AG04450 (cell line): ENCODE measurements around the gene SLC12A4. TPM values are rescaled to one million over a fixed set of nuclear protein-coding genes. Genes with fewer than 3 reads are reported as not detected.

Experiments
- CTCF ChIA-PET: fragments of 300-600, 350-600 bp; formaldehyde crosslinking; extraction: SDS; loops from one replicate; lab custom pipeline; 2022; ENCODE audit warnings: antibody characterized with exemption, inconsistent platforms; lab: Charles Lee
- POLR2A ChIA-PET: fragments of 350-600 bp; formaldehyde crosslinking; extraction: SDS; loops from one replicate; lab custom pipeline; 2021; ENCODE audit warnings: antibody characterized with exemption, inconsistent platforms; lab: Yijun Ruan, JAX
- DNase-seq: peaks from one replicate; pipeline ENCODE4 v3.0.0-alpha.2; 2011; ENCODE audit warnings: low read depth, low spot score
- H3K27ac ChIP-seq: one replicate; pipeline ENCODE4 v1.5.1; 2012; ENCODE audit warnings: low read depth, low read length, control low read depth
- H3K27me3 ChIP-seq: one replicate; pipeline ENCODE4 v1.6.0; 2012; ENCODE audit warnings: low read length; ENCODE audit not compliant: control insufficient read depth, insufficient read depth
- H3K4me3 ChIP-seq: 2 replicates; pipeline ENCODE4 v1.5.1; 2011; ENCODE audit warnings: mild to moderate bottlenecking, low read depth, low read length, control low read depth
- H3K9me3 ChIP-seq: 2 replicates; pipeline ENCODE4 v1.5.1; 2012; ENCODE audit warnings: low read length; ENCODE audit not compliant: control insufficient read depth, insufficient read depth
- CTCF ChIP-seq: IDR thresholded peaks from 2 replicates; pipeline ENCODE4 v1.5.1; 2011; ENCODE audit warnings: low read depth, low read length, control low read depth, inconsistent platforms
- polyA plus RNA-seq: library from polyadenylated mRNA; depleted of rRNA; stranded (reverse); fragments of >200 nt; gene quantifications from 2 replicates; pipeline ENCODE4 v1.2.3, GENCODE V29; 2011

SLC12A4 gene
- polyA plus RNA-seq, 1 experiment: 48.1 TPM

GRCh38 chr16:67992661-67993206, 24.3 kb upstream of the SLC12A4 start:
- H3K27ac ChIP-seq: no peak overlapping the region
- H3K27me3 ChIP-seq: no peaks in the 10 kb centered on the region
- POLR2A ChIA-PET: no interaction called here
- DNase-seq: no peak
- no peak for TF ChIP-seq CTCF
- CTCF ChIA-PET: interaction anchor here (0.6 to 1.5 kb wide), 4 partner anchors 34 to 238 kb away, joined by 3 to 6 read pairs (median 4); no protein-coding TSS in a partner anchor
- no peak overlapping the region for H3K4me3 ChIP-seq
- H3K9me3 ChIP-seq: no peaks in the 10 kb centered on the region

GRCh38 chr16:67990018-67990386, 21.6 kb upstream of the SLC12A4 start:
- CTCF ChIA-PET: no interaction called here
- no peak overlapping the region for H3K27ac ChIP-seq
- H3K9me3 ChIP-seq: no peaks in the 10 kb centered on the region
- DNase-seq: no peak
- H3K27me3 ChIP-seq: no peaks in the 10 kb centered on the region
- no peak for TF ChIP-seq CTCF
- no peak overlapping the region for H3K4me3 ChIP-seq
- POLR2A ChIA-PET: no interaction called here

GRCh38 chr16:67989322-67990017, 21.0 kb upstream of the SLC12A4 start:
- ChIA-PET CTCF (no interaction called here), POLR2A (no interaction called here)
- H3K4me3 ChIP-seq: no peak overlapping the region
- no peak overlapping the region for H3K27ac ChIP-seq
- TF ChIP-seq CTCF: no peak
- H3K27me3 ChIP-seq: no peaks in the 10 kb centered on the region
- no peaks in the 10 kb centered on the region for H3K9me3 ChIP-seq
- no peak for DNase-seq

GRCh38 chr16:67988675-67989074, 20.2 kb upstream of the SLC12A4 start:
- POLR2A ChIA-PET: no interaction called here
- no peaks in the 10 kb centered on the region for H3K27me3 ChIP-seq
- H3K27ac ChIP-seq: no peak overlapping the region
- CTCF ChIA-PET: interaction anchor here (0.9 kb wide), 1 partner anchor 52 kb away, joined by 3 read pairs; no protein-coding TSS in a partner anchor
- no peak for TF ChIP-seq CTCF
- no peaks in the 10 kb centered on the region for H3K9me3 ChIP-seq
- H3K4me3 ChIP-seq: no peak overlapping the region
- no peak for DNase-seq

GRCh38 chr16:67987460-67988160, 19.2 kb upstream of the SLC12A4 start:
- no peak overlapping the region for H3K27ac ChIP-seq
- TF ChIP-seq CTCF: no peak
- H3K4me3 ChIP-seq: no peak overlapping the region
- POLR2A ChIA-PET: no interaction called here
- CTCF ChIA-PET: interaction anchor here (1.2 kb wide), 1 partner anchor 53 kb away, joined by 4 read pairs; no protein-coding TSS in a partner anchor
- H3K27me3 ChIP-seq: no peaks in the 10 kb centered on the region
- no peak for DNase-seq
- no peaks in the 10 kb centered on the region for H3K9me3 ChIP-seq
